NCI-H1694 treated with DMSO at 0.1 percent for 48 hours (cell line): ENCODE measurements around the gene CDH6.

ENCODE experiments used
- DNase-seq: peaks from one replicate; lab custom pipeline; 2025; lab: John Stamatoyannopoulos, UW

CDH6 gene

DNA sequence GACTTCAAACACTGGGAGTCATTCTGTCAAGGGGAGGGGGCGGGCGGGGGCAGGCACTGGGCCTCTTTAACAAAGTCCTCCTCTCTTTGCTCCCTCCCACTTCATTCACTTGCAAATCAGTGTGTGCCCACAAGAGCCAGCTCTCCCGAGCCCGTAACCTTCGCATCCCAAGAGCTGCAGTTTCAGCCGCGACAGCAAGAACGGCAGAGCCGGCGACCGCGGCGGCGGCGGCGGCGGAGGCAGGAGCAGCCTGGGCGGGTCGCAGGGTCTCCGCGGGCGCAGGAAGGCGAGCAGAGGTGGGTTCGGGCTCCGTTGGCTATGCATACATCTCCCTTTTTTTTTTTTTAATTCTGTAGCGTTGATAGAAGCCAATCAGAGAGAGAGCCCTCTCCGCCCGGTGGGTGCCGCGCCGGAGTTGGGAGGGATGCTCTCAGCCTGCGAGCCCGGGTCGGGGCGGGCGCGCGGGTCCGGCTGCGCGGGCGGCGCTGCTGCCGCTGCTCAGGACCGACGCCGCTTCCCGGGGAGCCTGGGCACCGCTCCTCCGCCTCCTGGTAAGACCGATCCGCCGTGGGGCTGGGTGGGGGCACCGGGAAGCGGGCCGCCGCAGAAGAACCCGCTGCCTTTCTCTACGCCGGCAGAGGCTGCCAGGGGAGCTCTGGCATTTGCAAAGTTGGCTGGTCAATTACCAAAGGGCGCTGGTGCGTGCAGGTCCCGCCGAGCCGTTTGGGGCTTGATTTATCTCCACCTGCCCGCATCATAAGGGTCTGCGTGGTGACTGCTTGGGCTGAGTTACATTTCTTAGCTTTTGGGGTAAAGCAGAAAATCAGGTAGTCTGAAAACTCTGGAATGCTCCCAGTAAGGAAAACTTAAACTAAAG, at the start of gene CDH6:
TSS of gene CDH6 (plus strand) at position 96 of the 877 bp plus-strand sequence. CDS start 73,788 bp downstream, outside the sequence.
- DNase-seq, result no peak

DNA sequence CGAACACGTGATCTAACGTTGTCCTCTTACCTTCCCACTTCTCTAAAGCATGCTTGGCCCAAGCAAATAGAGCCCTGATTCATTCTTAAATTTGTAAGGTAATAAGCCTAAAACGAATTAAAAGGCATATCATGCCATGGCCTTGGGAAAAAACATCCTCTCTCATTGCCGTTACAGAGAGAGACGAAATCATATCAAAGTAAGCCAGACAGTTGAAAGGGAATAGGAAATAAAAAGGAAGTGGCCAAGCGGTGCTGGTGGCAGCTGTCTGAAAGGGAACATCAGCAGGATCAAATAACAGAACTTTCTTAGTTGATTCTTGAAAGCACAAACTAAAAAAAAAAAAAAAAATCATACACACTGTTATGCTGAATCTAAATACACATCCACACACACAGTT, 49.1 kb upstream of the CDH6 start:
- DNase-seq, result no peak

GRCh38 chr5:31148959-31149475, 44.5 kb upstream of the CDH6 start:
- DNase-seq, result no peak

GRCh38 chr5:31153521-31153920, 40.0 kb upstream of the CDH6 start:
- DNase-seq, result no peak

- DNase-seq, result no peak
Observed at GRCh38 chr5:31156631-31157160, 36.8 kb upstream of the CDH6 start.

GRCh38 chr5:31157720-31158119, 35.8 kb upstream of the CDH6 start:
- DNase-seq, result no peak

GRCh38 chr5:31158686-31159085, 34.8 kb upstream of the CDH6 start:
- DNase-seq, result no peak

DNA sequence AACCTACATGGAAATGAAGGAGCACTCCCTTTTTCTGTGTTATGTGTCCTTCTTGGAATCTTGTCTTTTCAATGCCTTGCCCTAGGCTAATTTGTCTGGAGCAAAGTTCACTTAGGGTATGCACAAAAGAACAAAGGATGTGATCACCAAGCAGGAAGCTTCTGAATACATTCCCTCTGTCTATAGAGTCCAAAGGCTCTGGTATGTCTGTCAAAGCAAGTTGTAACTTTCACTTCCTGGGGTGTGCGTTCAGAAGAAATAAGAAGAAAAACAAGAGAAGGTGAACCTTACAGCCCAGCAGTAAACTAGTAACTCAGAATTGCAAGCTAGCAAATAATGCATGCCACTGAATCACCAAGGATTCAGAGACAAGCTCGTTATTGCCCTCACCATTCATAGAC, 31.7 kb upstream of the CDH6 start:
- DNase-seq, result no peak

DNA sequence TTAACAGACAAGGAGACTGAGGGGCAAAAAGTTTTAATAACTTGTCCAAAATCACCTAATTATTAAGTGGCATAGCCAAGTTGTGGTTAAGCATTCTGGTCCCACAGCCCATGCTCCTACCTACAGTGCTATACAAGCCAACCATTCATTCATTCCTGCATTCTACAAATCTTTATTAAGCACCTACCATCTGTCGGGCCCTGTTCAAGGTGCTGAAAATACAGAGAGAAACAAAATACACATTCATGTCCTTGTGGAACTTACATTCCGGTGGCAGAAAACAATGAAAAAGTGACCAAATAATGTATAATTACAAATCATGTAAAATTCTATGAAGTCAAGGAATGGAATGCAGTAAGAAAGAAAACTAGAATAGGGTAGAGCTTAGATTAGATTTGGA, 27.8 kb upstream of the CDH6 start:
- no peak for DNase-seq

DNA sequence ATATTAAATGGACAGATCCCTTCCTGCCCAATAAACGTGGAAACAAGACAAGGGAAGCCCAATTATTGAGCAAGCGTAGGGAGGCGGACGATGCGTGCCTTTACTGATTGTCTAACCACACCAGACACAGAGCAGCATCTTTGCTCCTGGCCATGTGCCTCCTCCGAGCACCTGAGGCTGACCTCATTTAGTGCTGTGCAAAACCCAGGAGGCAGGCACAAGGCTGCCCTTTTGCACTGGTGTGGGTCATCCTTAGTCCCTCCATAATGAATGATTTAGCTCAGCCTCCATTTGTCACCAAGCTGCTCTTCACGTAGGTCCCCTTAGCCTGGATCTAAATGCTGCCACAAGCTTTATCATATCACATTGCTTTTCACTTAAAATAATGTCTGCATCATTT, 24.1 kb upstream of the CDH6 start:
- no peak for DNase-seq

GRCh38 chr5:31172881-31173280, 20.6 kb upstream of the CDH6 start:
- DNase-seq, result no peak

DNA sequence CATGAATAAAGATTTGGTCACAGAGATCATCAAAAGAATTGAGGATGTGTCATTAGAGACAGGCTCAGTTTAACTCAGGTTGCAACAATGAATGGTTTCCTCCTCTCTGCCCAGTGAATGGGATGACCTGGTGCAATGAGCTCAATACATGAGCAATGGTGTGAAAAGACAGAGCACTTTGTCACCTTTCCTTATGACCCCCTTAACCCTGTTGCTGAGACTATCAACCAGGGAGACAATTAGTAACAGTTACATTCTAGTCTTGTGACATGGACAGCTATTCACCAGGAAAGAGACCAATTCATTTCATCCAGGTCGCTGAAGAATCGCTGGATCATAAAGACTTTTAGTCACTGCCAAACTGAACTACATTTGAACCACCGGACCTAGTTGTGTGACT, 19.9 kb upstream of the CDH6 start:
- no peak for DNase-seq

GRCh38 chr5:31181376-31181987, 12.0 kb upstream of the CDH6 start:
- DNase-seq, result no peak

GRCh38 chr5:31182136-31182535, 11.3 kb upstream of the CDH6 start:
- DNase-seq, result no peak

DNA sequence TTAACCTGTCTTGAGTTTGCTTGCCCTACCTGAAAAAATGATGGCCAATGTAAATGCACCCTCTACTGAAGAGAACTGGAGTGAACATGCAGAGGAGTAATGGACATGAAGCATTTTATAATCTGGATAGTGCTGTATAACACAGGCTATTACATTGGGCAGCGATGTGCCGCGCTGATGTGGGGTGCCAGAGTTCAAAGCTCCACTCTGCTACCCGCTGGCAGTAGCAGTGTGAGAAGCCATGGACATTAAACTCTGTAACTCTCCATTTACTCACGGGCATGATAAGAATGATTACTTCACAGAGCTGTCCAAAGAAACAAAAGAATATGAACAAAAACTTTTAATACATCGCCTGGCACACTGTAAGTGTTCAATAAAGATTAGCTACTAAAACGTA, 7.5 kb upstream of the CDH6 start:
- DNase-seq, result no peak

DNA sequence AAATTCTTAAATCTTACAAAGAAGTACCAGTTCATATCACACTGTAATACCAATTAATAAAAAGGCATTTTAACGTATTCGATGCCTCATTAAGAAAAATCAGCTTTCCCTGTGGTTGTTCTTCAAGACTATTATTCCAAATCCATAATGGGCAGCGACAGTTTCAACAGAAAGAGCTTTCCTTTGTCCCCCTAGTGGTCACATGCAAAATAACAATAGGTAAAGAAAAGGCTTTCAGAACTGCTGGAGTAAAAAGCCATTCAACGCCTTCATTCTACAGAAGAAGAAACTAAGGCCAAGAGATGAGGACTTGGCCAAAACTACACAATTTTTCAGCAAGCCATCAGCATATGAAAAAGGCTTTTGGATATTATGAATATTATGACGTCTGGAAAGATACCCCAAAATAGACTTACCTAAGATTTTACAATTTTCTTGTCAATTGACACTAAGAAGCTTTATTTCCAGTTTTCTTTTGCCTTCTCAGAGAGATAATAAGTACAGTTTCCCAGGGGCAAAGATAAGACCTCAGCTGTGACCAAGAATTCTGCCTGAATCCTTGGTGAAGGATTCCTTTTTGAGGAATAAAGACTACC, 6.7 kb upstream of the CDH6 start:
- DNase-seq, result peak; percentile 16

DNA sequence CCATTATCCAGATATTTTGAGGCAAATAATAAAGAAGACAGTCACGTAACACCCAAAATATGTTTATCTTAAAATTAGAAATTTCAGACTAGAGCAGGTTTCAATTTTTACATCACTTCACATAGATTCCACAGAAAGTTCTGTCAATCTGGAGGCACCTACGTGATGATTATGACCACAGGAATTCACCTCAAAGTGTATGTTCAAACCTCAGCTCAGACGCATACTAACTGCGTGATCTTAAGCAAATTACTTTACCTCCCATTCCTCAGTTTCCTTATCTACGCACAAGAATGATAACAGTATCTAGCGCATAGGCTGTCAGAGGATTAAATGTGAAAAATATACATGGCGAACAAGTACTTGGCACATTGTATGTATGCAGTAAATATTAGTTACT, 5.9 kb upstream of the CDH6 start:
- no peak for DNase-seq

GRCh38 chr5:31192442-31192841, 1.0 kb upstream of the CDH6 start:
- no peak for DNase-seq

- DNase-seq, result no peak
Observed at GRCh38 chr5:31193116-31193515, 370 bp upstream of the CDH6 start.

DNA sequence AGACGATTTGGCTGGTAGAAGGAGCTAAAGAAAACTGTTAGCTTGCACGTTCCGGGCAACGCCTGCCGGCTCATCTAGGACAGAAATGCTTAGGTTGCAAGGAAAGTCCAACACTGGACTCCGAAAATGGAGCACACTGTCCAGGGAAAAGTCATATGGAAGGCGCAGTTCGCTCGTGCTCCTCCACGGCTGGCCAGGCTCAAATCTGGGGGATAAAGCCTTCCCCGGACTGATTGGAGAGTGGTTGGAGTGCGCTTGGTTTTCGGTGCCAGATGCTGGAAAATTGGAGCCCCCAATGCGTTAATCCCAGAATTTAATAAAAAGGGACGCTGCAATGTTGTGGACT, 955 bp downstream of the CDH6 start:
- DNase-seq, result no peak

- DNase-seq, result no peak
Observed at GRCh38 chr5:31194892-31195555, 1.5 kb downstream of the CDH6 start.

DNA sequence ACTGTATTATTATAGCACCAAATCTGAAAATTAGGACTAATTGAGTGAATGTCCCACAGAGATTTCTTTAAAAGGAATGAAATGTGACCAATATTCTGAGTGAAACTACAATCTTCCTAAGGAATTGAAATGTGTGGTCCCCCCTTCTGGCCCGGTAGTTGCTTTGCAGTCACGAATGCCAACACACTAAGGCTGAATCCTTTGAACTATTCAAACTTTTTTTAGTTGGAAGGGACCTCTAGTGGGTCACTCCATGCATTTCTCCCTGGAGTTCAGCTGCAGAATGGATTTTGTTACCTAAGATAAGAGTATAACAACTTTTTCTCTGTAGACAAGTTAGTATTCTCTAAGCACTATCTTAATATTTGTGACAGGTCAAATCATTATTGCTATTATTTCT, 2.8 kb downstream of the CDH6 start:
- no peak for DNase-seq
